ENCODE measurements around the gene ALDH1L1. TPM values are rescaled to one million over a fixed set of nuclear protein-coding genes. Genes with fewer than 3 reads are reported as not detected.

ALDH1L1 gene
- polyA plus RNA-seq, 10 donors, result 0.15 to 0.44 (median 0.23) TPM

DNA sequence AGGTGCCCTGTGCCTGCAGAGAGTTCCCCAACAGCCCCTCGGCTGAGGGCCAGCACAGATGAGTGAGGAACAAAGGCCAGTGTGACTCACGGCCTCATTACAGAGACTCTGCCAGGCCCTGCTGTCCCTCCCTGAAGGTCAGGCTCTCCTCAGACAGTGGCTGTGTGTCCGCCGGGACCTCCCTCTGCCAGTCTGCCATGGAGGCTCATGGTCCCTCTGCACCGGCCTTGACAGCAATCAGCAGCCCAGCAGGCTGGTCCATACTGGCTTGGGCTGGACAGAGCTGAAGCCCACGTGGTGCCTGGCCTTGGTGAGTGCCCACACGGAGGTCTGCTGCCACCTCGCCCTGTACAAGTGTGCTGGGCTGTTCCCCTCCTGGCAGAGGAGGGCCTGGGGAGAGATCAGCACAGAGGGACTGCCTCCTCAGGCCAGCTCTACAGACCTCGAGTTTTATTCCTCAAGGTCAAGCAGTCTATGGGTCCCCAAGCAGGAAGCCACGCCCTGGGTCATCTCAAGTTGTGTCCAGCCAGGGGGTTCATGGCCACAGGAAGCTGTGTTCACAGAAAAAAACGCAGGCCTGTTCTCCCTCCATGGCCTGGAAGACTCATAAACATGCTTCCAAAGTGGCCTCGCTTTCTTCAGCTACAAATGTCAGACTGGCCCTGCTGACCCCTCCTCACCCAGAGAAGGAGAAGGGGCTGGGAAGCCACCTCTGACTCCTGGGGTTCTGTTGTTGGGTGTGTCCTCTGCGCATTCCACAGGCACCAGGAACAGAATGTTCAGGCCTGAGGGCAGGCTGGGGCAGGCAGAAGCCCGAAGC lies 123.5 kb downstream of the ALDH1L1 start:
- no peak for DNase-seq

DNA sequence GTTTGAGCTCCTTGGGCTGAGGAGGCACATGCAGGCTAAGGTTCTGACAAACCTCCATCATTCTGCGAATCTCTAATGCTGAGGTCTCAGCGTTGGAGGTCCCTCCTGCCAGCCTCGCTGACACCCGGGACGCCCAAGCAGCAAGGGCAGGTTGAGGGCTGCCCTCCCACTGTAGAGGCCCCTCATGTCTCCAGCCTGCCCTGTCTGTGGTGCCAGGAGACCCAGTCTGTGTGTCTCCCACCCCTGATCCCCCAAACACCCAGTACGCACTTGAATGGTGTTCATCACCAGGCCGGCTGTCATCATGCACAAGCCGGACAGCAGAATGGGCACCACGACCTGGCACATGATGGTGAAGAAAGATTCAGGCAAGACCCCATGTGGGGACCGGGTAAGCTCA lies 124.3 kb downstream of the ALDH1L1 start:
- no peak for DNase-seq

DNA sequence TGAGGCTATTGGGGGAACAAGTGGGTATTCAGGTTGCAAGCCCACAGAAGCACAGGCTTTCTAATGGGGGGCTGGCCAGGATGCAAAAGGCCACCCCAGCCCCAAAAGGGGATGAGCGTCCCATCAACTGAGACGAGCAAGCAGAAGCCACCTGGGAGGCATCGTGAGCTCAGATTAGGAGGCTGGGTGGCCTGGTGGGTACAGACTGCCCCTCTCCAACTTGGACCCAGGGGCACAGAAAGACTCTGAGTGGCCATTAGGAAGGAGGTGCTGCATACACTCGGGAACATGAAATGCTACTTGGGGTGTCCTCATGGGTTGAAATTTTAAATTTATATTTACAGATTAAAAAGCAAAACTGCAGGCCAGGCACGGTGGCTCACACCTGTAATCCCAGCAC lies 125.5 kb downstream of the ALDH1L1 start:
- no peak for DNase-seq

DNA sequence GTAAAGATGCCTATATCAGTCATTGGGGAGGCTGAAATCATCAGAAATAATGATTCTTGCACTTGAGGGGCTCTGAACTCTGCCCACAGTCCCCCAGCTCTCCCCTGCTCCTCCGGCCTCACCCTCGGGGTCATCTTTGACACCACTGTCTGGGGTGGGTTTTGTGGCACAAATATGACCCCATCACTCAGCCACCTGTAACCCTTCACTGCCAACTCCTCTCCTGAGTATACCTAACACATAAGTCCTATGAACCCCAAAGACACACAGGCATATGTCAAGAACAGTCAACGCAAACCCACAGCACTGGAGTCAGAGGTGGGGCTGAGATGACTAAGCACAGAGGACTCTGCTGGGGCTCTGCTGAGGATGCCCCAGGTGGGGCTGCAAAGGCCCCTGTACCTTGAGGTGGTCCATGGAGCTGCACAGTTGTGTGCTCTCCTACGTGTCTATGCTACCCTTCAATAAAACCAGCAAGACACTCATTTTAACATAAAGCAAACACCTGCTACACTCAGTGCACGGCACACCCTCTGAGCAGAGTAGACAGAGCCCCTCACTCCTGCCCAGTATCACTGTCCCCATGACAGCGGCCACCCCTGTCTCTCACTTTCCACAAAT lies 126.3 kb downstream of the ALDH1L1 start:
- no peak for DNase-seq

Other genes with a start within 250 kb of the ALDH1L1 start
- under 1 TPM in 8 of 10 donors, not detected in 2; 0.16 to 0.91 (median 0.43) TPM for gene ROPN1B, start 211.4 kb downstream of the ALDH1L1 start, polyA plus RNA-seq (ENCODE audit: insufficient read length in 10 of 10)
- 10 to 100 TPM; 32.9 to 46.4 (median 40.2) TPM for gene SLC41A3, start 96.5 kb downstream of the ALDH1L1 start, polyA plus RNA-seq (ENCODE audit: insufficient read length in 10 of 10)
- 1 to 10 TPM in 5 of 10 donors, under 1 TPM in 5; 0.66 to 2.1 (median 1.1) TPM for gene KLF15, start 176.8 kb upstream of the ALDH1L1 start, polyA plus RNA-seq (ENCODE audit: insufficient read length in 10 of 10)
- gene CFAP100, start 214.3 kb upstream of the ALDH1L1 start, polyA plus RNA-seq (ENCODE audit: insufficient read length in 10 of 10), result under 1 TPM in 6 of 10 donors, not detected in 4; 0.17 to 0.74 (median 0.36) TPM

Data from muscle of back (tissue), 11 donors.